ENCODE measurements around the gene TNS3. TPM values are rescaled to one million over a fixed set of nuclear protein-coding genes. Genes with fewer than 3 reads are reported as not detected.

Gene TNS3
- total RNA-seq, 1 experiment from 2014 or later: 9.5 TPM

DNA sequence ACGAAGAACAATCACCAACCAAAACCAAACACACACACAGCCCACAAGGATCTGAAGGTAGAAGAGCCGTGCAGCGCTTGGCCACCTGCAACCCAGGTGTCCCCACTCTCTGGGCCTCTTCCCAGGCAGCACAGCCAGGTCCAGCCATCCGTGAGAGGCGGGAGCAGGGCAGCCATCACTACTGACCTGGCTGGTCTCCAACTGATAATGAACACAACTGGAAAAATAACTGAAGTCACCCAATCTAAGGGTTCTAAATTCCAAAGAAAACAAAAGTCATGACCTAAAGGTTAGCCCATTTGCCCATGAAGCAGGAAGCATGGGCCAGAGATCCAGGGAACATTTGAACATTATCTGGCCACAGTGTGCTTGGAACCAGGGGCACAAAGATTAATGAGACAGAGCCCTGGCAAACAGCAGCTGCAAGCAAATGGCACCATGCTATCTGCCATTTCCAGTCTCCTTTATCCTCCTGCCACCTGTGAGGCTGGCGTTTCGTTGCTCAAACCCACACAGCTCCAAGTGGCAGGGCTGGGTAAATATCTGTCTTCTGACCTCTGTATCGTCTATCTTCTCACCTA is 207.9 kb downstream of the TNS3 start:
- no peak overlapping the region for H3K27ac Mint-ChIP-seq
- no peak overlapping the region for H2AK5ac ChIP-seq (ENCODE audit: insufficient read length, low read length)
- H3K27ac ChIP-seq (ENCODE audit: insufficient read length, low read depth, low read length): no peak overlapping the region
- H3K18ac ChIP-seq (ENCODE audit: insufficient read length, low read depth, low read length): no peak overlapping the region
- H3K79me2 ChIP-seq (ENCODE audit: insufficient read depth, low read length): no peaks in the 10 kb centered on the region
- H3K4me2 ChIP-seq (ENCODE audit: insufficient read depth, insufficient read length, low read length): no peak overlapping the region
- H3K9me3 ChIP-seq (ENCODE audit: control insufficient read depth, low read depth, low read length): no peaks in the 10 kb centered on the region
- no peak overlapping the region for H4K8ac ChIP-seq (replicated peaks; ENCODE audit: insufficient read length, low read depth, low read length)
- H3T11ph ChIP-seq (ENCODE audit: low read length): no peak overlapping the region
- no peak overlapping the region for H3K14ac ChIP-seq (ENCODE audit: insufficient read depth, low read length)
- H3K79me1 ChIP-seq (ENCODE audit: insufficient read depth, low read depth, low read length, poor library complexity, severe bottlenecking): no peaks in the 10 kb centered on the region
- H3K4me1 Mint-ChIP-seq: peaks cover 15 to 28% of the 10 kb centered on the region in 2 experiments
- no peak overlapping the region for H2BK12ac ChIP-seq (ENCODE audit: insufficient read length, low read depth, low read length)
- H3K9me3 Mint-ChIP-seq: no peaks in the 10 kb centered on the region
- no peaks in the 10 kb centered on the region for H3K23me2 ChIP-seq (ENCODE audit: insufficient read length, low read depth, low read length, poor library complexity, severe bottlenecking)
- no peak for DNase-seq
- no peak overlapping the region for H4K91ac ChIP-seq (ENCODE audit: insufficient read length, low read depth, low read length)
- no peak overlapping the region for H3K4ac ChIP-seq (ENCODE audit: low read depth, low read length)
- no peak overlapping the region for H2BK20ac ChIP-seq (ENCODE audit: low read depth, low read length, poor library complexity, severe bottlenecking)
- H3K23ac ChIP-seq (ENCODE audit: insufficient read length, low read depth, low read length): no peak overlapping the region
- no peak overlapping the region for H3K56ac ChIP-seq (ENCODE audit: insufficient read length, low read depth, low read length)
- H4K5ac ChIP-seq (ENCODE audit: insufficient read length, low read depth, low read length): no peak overlapping the region
- no peaks in the 10 kb centered on the region for H4K20me1 ChIP-seq (ENCODE audit: control insufficient read depth, insufficient read depth, insufficient read length)
- H2AFZ ChIP-seq (ENCODE audit: low read length): no peak overlapping the region
- no peaks in the 10 kb centered on the region for H3K27me3 ChIP-seq (ENCODE audit: insufficient read depth, low read length)
- TF ChIP-seq, protein P1, sequence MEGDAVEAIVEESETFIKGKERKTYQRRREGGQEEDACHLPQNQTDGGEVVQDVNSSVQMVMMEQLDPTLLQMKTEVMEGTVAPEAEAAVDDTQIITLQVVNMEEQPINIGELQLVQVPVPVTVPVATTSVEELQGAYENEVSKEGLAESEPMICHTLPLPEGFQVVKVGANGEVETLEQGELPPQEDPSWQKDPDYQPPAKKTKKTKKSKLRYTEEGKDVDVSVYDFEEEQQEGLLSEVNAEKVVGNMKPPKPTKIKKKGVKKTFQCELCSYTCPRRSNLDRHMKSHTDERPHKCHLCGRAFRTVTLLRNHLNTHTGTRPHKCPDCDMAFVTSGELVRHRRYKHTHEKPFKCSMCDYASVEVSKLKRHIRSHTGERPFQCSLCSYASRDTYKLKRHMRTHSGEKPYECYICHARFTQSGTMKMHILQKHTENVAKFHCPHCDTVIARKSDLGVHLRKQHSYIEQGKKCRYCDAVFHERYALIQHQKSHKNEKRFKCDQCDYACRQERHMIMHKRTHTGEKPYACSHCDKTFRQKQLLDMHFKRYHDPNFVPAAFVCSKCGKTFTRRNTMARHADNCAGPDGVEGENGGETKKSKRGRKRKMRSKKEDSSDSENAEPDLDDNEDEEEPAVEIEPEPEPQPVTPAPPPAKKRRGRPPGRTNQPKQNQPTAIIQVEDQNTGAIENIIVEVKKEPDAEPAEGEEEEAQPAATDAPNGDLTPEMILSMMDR (conservative IDR thresholded peaks at IDR 0.05): no peak
- H3K4me3 Mint-ChIP-seq: no peak overlapping the region
- H2BK15ac ChIP-seq (ENCODE audit: low read depth, low read length): no peak overlapping the region
- H3K36me3 Mint-ChIP-seq (ENCODE audit: insufficient read depth in 1 of 3, low read depth in 3 of 3): peaks cover 3 to 8% (median 6%) of the 10 kb centered on the region in 3 experiments; a peak in 5 of 7 replicates
- H2BK5ac ChIP-seq (ENCODE audit: insufficient read length, low read length): no peak overlapping the region
- peaks cover 2% of the 10 kb centered on the region for H3K27me3 Mint-ChIP-seq (ENCODE audit: low read depth)
- H3K4me1 ChIP-seq (ENCODE audit: insufficient read depth, low read length): peaks cover 2% of the 10 kb centered on the region; the same call in 1 of the 2 replicates
- no CpG with 5 or more reads among the region's 8 CpGs for WGBS (ENCODE audit: extremely low coverage, insufficient read length, low lambda C conversion rate)
- no peak overlapping the region for H3K9ac ChIP-seq (ENCODE audit: extremely low read depth, insufficient read length, low read length)
- no peak overlapping the region for H2BK120ac ChIP-seq (ENCODE audit: low read depth, low read length, poor library complexity, severe bottlenecking)
